ENCODE results near the gene CTNNB1.

CTNNB1 gene

DNA sequence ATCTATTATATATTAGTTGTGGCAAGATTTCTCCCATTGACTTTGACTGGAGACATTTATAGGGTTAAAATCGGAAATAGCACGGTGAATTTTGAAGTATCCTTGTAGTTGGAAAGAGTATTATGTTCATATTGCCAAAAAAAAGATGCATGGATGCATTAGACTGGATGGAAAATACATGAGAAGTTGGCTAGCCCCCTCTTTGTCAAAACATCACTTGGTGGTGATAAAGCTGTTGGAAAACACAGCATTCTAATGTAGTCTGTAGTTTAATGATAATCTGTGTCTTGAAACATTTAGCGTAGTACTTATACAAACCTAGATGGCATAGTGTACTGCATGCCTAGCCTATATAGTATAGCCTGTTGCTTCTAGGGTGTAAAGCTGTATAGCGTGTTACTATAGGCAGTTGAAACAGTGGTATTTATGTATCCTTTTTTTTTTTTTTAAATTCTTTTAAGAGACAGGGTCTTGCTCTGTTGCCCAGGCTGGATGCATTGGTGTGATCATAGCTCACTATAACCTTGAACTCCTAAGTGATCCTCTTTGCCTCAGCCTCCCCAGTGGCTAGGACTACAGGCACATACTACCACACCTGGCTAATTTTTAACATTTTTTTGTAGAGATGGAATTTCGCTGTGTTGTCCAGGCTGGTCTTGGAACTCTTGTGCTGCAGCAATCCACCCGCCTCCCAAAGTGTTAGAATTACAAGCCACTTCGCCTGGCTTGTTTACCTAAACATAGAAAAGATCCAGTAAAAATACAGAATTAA is 21.8 kb downstream of the CTNNB1 start:
- no peak for DNase-seq

DNA sequence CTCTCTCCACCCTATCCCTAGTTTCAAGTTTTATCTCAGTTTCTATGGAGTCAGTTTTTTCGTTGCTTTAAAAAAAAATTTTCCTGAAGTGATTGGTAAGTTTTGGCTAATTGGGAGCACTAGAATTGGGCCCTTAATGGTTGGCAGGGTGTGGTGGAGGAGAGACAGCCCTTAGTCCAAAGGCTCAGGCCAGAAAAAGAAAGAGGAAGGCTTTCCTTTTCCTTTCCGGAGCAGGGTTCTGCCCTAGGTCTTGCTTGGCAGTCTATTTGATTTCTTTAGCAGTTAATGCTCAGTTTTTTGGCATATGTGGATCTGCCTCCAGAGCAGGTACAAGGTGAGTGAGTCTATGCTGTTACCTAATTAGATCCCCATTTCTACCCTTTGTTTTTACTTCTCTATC is 22.7 kb downstream of the CTNNB1 start:
- no peak for DNase-seq

DNA sequence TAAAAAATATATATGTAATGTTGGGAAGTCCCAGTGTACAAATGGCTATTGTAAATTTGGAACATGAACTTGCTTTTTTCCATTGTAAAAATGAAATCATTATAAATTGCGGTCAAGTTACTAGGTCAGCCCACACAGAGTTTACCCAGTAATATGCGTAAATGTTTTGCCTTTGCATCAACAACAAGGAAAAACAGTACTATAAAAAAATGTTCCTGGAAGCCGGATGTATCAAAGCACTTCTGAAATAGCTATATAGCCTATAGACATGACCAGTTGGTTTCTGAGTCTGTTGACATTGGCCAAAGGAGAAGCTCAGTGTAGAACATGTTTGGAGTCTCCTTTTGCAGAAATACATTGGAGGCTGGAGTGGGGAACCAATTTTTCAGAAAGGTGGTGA is 23.2 kb downstream of the CTNNB1 start:
- no peak for DNase-seq

DNA sequence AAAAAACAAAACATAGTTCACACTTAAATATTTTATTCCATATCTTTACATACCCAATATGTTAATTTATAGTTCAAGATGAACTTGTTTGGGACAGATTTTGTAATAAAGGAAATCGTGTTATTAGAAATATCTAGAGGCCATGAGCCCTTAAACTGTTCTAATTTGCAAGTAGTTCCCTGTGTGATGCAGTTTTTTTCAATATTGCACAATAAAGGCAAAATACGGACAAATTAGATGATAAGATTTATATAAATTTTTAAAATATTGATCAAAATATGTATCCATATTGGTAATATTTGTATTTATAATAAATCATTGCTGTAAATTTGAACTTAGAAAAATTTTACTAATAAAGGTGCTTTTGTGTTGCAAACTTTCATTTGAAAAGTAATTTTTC is 23.8 kb downstream of the CTNNB1 start:
- DNase-seq: no peak

DNA sequence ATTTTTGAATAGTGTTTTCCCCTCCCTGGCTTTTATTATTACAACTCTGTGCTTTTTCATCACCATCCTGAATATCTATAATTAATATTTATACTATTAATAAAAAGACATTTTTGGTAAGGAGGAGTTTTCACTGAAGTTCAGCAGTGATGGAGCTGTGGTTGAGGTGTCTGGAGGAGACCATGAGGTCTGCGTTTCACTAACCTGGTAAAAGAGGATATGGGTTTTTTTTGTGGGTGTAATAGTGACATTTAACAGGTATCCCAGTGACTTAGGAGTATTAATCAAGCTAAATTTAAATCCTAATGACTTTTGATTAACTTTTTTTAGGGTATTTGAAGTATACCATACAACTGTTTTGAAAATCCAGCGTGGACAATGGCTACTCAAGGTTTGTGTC is 24.4 kb downstream of the CTNNB1 start:
- no peak for DNase-seq

DNA sequence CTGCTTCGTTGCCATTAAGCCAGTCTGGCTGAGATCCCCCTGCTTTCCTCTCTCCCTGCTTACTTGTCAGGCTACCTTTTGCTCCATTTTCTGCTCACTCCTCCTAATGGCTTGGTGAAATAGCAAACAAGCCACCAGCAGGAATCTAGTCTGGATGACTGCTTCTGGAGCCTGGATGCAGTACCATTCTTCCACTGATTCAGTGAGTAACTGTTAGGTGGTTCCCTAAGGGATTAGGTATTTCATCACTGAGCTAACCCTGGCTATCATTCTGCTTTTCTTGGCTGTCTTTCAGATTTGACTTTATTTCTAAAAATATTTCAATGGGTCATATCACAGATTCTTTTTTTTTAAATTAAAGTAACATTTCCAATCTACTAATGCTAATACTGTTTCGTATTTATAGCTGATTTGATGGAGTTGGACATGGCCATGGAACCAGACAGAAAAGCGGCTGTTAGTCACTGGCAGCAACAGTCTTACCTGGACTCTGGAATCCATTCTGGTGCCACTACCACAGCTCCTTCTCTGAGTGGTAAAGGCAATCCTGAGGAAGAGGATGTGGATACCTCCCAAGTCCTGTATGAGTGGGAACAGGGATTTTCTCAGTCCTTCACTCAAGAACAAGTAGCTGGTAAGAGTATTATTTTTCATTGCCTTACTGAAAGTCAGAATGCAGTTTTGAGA is 25.0 kb downstream of the CTNNB1 start:
- DNase-seq: no peak

DNA sequence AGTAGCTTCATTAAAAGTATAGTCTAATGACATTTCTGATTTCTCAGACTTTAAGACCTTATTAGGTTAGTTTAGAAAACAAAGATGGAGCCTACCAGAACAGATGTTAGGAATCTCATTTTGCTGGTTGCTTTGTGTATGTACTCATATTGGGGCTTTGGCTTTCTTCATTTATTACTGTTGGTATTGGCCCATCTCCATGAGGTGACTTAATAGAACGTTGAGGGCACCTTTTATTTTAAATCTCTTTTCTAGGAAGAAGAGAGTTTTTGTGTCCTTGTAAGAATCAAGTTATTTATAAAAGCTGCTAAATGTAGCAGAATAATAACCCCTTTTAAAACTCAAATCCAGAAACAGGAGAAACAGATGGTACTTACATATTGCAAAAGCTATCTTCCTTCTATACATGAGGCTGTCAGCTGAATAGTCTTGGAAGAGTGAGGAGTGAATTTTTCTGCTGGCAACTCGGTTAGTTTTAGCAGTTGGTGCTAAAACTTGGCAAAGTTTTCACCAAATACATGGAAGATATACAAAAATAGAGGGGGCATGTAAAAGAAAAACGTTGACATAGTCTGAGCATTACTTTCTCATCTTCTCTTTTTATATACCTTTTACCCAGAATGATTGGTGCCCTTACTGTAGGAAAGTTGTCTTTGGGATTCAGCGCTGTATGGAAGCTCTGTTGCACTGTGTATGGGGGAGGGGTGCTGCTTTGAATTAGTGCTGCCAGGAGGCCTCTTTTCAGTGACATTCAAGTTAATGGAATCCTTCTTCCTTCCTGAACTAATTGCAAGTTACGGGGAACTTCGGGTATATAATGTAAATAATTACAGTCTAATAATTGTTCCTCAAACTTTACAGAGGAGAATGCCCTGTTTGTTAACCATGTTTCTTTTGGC is 35.8 kb downstream of the CTNNB1 start:
- peak in 1 of 3 experiments; percentile 2 for DNase-seq

DNA sequence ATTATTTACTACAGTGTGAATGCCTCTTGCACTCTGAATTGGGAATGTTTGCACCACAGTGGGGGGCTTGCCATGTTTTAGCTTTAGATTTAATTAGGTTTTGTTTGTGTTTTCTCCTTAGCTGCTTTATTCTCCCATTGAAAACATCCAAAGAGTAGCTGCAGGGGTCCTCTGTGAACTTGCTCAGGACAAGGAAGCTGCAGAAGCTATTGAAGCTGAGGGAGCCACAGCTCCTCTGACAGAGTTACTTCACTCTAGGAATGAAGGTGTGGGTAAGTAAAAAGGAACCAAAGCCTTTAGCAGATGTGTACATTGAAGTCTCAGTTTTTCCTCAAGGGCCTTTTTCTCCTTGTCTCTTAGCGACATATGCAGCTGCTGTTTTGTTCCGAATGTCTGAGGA is 36.9 kb downstream of the CTNNB1 start:
- DNase-seq: peak in 1 of 3 experiments; percentile 3

DNA sequence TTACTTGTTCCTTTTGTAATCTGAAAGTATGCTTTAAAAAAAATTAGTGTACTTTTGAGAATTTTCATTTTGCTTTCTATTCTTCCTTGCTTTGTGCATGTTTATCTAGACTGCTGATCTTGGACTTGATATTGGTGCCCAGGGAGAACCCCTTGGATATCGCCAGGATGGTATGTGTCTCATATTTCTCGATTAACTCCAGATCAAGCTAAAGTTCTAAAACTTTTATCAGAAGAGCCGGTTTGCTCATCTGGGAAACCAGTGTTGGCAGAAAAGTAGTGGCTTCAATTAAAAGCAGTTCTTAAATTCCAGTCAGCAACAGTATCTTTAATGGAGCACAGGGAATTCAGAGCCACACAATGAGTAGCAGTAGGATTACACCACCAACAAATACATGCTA is 38.6 kb downstream of the CTNNB1 start:
- DNase-seq: no peak

DNA sequence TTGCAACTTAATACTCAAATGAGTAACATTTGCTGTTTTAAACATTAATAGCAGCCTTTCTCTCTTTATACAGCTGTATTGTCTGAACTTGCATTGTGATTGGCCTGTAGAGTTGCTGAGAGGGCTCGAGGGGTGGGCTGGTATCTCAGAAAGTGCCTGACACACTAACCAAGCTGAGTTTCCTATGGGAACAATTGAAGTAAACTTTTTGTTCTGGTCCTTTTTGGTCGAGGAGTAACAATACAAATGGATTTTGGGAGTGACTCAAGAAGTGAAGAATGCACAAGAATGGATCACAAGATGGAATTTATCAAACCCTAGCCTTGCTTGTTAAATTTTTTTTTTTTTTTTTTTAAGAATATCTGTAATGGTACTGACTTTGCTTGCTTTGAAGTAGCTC is 40.3 kb downstream of the CTNNB1 start:
- DNase-seq: no peak

DNA sequence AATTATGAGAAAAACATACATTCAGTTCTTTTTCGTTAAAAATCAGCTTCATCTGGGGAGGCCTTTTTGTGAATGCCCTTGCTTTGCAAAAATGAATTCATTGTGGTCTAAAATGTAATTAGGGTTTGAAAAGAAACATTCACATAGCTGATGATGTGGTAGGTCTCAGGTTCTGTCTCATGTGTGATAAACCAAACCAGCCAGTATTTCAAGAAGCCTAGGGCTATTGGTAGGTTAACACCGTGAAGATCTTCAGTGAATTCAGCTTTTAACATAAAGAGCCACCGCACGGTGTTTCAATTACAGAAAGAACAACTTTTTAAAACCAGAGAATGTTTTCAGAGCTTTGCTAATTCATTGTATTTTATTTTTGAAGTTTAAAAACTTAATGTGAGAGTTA is 41.9 kb downstream of the CTNNB1 start:
- no peak for DNase-seq

DNA sequence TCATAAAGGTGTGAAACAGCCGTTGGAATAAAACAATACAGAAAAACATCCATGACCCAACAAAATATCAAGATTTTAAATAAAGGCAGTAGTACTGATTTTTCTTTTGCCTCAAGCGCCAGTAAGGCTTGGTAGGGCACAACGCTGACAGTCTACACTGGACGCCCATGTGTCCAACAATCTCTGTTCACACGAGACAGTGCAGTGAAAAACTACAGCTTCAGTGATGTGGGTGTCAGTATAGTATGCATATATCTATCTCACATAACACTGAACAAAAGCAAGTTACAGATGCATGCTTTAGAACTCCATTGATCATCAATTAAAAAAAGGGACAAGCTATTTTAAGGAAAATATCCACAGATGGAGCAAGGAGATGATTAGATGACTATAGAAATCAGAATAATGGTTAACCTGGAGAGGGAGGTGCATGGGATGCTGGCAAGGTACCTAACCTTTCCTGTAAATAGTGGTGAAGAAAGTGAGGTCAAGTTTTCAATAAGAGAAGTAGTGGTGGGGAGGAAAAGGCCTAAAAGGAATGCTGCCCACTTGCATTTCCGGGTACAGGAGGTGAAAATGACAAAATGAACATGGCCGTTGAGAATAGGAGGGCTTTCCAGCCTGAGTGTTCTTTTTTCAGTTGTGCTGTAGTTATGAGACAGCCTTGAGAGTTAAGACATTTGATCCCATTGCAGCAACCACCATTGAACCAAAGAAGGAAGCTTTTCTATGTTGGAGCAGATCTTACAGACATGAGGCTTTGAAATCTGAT is 42.7 kb downstream of the CTNNB1 start:
- DNase-seq: no peak

DNA sequence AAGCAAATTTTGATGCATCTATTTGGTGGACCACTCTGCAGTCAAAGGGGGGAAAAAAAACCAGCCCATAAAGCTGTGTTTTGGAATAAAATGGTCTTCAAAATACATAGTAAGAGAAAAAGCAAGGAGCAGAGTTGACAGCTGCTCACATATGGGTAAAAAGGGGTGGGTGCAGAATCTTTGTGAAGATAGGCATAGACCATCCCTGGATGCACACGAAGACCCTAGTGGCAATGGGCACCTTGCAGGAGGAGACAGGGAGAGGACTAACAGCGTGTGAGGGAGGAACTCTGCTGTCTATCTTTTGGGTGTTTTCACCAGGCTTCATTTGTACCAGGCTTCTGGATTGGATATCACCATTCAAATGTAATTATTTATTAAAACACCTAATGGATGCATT is 43.9 kb downstream of the CTNNB1 start:
- no peak for DNase-seq

DNA sequence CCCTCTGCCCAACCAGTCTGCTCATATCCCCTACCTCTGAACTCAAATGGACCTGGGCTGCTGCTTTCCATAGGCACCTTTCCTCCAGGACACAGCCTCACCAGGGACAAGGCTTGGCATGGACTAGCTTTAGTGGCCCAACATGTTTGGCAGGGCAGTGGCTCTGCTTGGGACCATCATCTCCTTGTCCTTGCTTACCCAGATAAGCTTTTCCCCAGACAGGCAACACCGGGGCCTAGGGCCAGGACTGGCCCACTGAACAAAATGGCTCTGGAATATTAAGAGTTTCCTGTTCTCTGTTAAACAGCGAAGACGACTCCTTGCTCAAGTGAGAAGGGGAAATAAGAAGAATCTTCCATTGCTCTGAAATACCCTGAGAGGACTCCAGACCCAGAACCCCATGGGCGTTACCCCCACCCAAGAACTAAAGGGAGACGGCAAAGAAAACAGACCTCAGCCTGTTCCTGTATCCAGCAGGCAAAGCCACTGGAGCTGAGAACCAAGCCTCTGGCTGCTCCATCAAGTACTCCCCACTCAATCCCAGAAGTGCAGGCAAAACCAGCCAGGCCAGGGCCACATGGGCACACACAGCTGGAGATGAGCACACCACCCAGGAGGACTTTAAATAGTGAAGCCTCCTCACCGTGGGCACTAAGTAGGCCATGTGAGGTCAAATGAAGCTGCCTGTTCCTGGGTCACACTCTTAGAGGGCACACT is 45.5 kb downstream of the CTNNB1 start:
- no peak for DNase-seq

DNA sequence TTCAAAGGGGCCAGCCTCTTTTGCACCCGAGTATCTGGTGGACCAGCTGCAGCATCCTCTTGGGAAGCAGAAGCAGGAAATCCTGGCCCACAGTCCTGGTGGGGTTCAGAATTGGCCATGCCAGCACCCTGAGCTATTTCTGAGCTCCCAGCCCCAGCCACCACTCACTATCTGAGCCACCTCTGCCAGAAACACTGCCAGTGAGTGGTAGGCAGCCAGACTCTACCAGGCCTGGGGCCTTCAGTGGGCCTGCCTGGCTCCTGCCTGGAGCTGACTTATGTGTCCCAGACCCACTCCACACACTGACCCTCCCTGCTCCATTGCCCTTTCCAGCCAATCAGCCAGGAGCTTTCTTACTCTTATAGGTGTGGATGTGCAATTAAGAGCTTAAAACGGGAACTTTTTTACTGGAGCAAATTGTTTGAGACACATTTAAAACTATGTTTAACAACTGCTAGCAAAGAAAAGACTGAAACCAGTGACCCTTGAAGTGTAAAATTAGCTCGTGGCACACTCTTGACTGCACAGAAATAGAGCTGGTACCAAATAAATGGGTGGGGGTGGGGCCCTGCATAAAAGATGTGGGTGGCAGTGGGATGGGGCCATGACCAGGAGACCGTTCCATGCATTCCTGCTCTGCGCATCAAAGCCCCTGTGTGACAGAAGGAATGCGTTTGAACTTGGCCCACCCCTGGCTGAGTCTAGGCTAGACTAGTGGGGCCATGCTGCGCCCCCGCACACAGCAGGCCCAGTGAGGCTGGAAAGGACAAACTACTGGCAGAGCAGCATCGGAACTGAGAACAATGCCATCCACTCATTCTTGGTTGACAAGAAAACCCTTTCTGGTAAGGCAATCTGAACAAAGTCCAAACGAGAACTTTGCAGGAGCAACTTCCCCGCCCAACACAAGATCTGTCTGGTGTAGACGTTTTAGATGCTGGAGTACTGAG is 48.0 kb downstream of the CTNNB1 start:
- DNase-seq: no peak

DNA sequence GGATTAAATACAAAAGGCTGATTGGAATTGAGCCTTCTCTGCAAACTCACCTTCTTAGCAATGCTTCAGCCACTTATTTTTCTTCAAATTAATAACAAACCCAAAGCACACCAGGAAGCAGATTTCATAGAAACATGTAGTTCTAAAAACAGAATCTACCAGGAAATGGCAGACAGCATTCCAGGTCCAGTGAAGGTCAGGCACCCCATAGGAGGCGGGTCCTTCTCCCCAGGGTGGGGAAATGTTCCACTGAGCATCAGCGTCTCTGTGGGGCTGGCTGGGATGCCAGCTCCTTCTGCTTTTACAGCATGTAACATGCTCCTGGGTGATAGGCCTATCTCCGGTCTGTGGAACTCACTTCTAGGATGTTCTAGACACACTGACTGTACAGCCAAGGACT is 49.2 kb downstream of the CTNNB1 start:
- no peak for DNase-seq

DNA sequence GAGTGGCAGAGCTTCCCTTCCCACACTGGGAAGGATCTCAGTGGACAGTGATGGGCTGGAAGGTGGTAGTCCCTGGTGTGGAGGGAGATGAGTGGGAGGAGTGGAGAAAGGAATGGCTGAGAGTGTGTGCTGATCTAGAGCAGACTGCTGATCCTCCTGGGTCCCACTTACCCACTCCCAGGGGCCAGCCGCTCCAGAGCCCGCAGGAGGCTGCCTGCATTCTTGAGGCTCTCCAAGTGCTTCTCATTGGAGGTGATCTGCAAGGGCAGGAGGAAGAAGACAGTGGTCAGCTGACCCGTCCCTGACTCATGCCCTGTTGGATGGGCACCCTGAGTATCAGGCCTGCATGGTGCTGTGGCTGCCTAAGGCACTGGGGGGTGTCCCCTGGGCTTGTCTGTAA is 50.0 kb downstream of the CTNNB1 start:
- DNase-seq: no peak

DNA sequence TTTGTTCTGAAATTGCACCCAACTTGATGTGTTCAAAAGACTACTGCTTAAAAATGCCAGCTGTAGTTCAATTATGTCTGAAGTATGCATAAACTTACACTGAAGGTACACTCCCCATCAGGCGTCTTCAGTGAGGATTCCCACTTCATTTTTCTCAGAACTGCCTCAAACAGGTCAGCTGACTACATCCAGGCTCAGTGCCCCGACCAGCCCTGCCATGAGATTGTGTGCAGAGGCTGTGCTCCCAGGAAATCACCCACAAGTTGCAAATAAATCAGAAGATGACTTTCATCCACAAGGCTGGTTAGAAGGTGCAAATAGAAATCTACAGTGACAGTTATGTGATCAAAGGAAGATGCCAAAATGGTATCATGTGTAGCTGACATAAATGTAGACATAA is 51.5 kb downstream of the CTNNB1 start:
- no peak for DNase-seq

DNA sequence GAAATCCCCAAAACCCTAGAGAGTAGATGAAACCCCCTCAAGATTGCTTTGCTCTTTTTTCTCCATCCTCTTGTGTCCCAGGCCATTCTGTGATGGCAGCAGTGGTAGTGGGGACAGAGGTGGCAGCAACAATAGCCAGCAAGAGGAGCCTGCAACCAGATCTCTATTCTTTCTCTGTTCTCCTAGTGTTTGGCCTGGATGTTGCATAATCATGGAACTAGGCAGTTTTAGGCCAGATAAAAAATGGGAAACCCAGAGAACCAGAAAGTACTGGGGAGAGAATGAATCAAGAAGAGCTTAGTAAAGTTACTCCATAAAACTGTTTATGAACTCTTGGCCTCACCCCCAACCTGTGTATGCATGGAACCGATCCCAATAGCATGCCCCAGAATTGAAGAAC is 52.3 kb downstream of the CTNNB1 start:
- no peak for DNase-seq

DNA sequence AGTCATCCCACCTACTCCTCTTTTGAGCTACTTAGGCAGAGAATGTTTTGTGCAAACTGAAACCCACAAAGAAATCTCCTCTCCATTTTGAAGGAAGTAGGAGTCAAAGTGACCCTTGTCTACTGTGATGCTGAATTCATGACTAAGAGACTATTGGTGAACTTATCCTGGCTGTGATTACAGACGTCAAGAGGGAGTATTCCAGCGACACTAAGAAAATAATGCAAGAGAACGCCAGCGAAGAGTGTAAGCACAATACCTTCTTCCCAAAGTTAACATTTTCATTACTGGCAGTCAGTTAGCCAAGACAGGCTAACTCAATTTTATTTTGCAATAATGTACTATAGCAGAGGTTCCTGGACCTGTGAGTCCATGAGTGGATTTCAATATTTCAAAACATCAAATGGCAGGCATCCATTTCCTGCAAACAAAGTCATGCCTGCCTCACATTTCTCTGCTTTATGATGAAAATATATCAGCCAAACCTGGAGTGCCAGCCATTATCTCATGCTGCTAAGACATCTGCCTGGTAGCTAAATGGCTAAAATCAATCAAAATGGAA is 59.0 kb downstream of the CTNNB1 start:
- no peak for DNase-seq
